ENCODE measurements around the gene TEX22. TPM values are rescaled to one million over a fixed set of nuclear protein-coding genes. Genes with fewer than 3 reads are reported as not detected.

Gene TEX22
- total and polyA plus RNA-seq, 8 donors, result 0.18 to 0.35 TPM; not detected in 6

DNA sequence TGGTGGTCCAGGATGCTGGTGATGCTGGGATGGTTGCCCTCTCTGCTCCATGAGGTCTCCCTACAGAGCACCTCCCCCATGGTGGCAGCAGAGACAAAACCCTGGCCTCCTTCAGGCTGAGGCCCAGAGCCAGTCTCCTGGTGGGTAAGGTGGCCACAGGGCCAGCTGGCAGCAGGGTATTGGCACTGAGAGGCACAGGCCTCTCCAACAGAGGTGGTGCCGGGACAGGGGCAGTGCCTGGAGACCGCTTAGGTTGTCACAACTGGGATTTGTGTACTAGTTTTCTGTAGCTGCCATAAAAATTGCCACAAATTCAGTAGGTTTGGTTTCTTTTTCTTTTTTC lies 15.2 kb downstream of the TEX22 start:
- H3K36me3 ChIP-seq, result no peaks in the 10 kb centered on the region
- TF ChIP-seq, protein P1, sequence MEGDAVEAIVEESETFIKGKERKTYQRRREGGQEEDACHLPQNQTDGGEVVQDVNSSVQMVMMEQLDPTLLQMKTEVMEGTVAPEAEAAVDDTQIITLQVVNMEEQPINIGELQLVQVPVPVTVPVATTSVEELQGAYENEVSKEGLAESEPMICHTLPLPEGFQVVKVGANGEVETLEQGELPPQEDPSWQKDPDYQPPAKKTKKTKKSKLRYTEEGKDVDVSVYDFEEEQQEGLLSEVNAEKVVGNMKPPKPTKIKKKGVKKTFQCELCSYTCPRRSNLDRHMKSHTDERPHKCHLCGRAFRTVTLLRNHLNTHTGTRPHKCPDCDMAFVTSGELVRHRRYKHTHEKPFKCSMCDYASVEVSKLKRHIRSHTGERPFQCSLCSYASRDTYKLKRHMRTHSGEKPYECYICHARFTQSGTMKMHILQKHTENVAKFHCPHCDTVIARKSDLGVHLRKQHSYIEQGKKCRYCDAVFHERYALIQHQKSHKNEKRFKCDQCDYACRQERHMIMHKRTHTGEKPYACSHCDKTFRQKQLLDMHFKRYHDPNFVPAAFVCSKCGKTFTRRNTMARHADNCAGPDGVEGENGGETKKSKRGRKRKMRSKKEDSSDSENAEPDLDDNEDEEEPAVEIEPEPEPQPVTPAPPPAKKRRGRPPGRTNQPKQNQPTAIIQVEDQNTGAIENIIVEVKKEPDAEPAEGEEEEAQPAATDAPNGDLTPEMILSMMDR (IDR thresholded peaks at IDR 0.05), result no peak
- no peak for TF ChIP-seq POLR2AphosphoS5 (IDR thresholded peaks at IDR 0.05)
- TF ChIP-seq EP300 (IDR thresholded peaks at IDR 0.05), result no peak
- no peak for TF ChIP-seq POLR2A (IDR thresholded peaks at IDR 0.05)
- no peak overlapping the region for H3K4me3 ChIP-seq
- peaks cover 16 to 35% (median 32%) of the 10 kb centered on the region in 4 donors for H3K4me1 ChIP-seq
- DNase-seq, result no peak
- H3K9me3 ChIP-seq, result no peaks in the 10 kb centered on the region
- peaks cover 0 to 52% (median 17%) of the 10 kb centered on the region in 3 donors for H3K27me3 ChIP-seq
- intact Hi-C loops (cut with DNase I; ENCODE audit: low total_unique reads), result no loop called here
- WGBS, 5 donors, result 94 to 100% (median 96%) methylated on average over 2 of the region's 2 CpGs
- H3K27ac ChIP-seq, result no peak overlapping the region

DNA sequence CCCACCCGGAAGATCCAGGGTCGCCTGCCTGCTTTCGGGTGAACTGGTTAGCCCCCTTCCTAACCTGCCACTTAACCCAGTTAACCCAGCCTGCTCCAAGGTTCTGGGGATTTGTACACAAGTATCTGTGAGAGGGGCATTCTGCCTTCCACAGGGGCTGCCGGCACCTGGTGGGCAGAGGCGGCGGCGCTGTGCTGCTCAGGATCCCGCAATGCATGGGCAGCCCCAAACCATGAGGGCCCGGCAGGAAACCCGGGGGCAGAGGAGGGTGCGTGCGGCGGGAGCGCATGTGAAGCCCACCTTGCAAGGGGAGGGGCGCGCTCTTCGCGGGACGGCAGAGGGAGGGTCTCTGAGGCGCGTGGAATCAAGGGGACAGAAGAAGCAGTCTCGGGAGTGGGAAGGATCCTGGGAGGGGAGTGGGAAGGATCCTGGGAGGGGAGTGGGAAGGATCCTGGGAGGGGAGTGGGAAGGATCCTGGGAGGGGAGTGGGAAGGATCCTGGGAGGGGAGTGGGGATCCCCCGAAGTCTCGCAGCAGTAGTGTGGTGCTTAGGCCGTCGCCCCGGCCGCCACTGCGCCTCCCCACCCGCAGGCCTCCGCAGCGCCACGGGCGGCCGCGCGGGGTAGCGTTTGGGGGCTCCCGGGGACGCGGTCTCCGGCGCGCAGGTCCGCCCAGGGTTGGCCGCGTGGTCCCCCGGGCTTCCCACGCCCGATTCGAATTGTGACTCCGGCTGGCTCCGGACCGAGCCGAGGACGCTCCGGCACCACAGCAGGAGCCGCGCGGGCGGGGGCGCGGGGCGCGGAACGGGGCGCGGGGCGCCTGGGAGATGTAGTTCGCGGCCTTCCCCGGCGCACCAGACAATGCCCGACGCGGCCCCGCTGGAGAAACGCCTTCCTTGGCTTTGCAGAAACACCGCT lies 16.4 kb downstream of the TEX22 start:
- peak overlapping the region; percentile 50 to 56 (median 53) for H3K4me3 ChIP-seq
- H3K4me1 ChIP-seq, result peaks cover 24 to 45% (median 42%) of the 10 kb centered on the region in 4 donors
- TF ChIP-seq POLR2A (IDR thresholded peaks at IDR 0.05), result no peak
- TF ChIP-seq EP300 (IDR thresholded peaks at IDR 0.05), result no peak
- TF ChIP-seq, protein P1 (IDR thresholded peaks at IDR 0.05), result peak in 4 of 7 experiments; percentile 47 to 82 (median 76)
- TF ChIP-seq POLR2AphosphoS5 (IDR thresholded peaks at IDR 0.05), result peak in 1 of 3 donors; percentile 13
- H3K27ac ChIP-seq, result peak overlapping the region in 4 of 5 donors; percentile 38 to 73 (median 40)
- no peaks in the 10 kb centered on the region for H3K9me3 ChIP-seq
- H3K36me3 ChIP-seq, result no peaks in the 10 kb centered on the region
- intact Hi-C loops (cut with DNase I; ENCODE audit: low total_unique reads), result no loop called here
- WGBS, 5 donors, result 12 to 24% (median 14%) methylated on average over 44 to 79 of the region's 79 CpGs
- peak; percentile 69 to 91 for DNase-seq
- H3K27me3 ChIP-seq, result peaks cover 0 to 52% (median 17%) of the 10 kb centered on the region in 3 donors

GRCh38 chr14:105415481-105416428 lies 17.4 kb downstream of the TEX22 start:
- TF ChIP-seq, protein P1 (IDR thresholded peaks at IDR 0.05), result no peak
- TF ChIP-seq POLR2AphosphoS5 (IDR thresholded peaks at IDR 0.05) (no peak), EP300 (IDR thresholded peaks at IDR 0.05) (no peak), POLR2A (IDR thresholded peaks at IDR 0.05) (no peak)
- Histone ChIP-seq H3K36me3 (no peaks in the 10 kb centered on the region), H3K27ac (peak overlapping the region in 1 of 5 donors; percentile 73), H3K9me3 (no peaks in the 10 kb centered on the region), H3K4me3 (peak overlapping the region; percentile 50 to 56 (median 53)), H3K4me1 (peaks cover 28 to 47% (median 45%) of the 10 kb centered on the region in 4 donors), H3K27me3 (peaks cover 0 to 41% (median 13%) of the 10 kb centered on the region in 3 donors)
- intact Hi-C loops (cut with DNase I; ENCODE audit: low total_unique reads), result no loop called here
- 86 to 93% (median 92%) methylated on average over 25 of the region's 25 CpGs for WGBS, 5 donors
- DNase-seq, result no peak

DNA sequence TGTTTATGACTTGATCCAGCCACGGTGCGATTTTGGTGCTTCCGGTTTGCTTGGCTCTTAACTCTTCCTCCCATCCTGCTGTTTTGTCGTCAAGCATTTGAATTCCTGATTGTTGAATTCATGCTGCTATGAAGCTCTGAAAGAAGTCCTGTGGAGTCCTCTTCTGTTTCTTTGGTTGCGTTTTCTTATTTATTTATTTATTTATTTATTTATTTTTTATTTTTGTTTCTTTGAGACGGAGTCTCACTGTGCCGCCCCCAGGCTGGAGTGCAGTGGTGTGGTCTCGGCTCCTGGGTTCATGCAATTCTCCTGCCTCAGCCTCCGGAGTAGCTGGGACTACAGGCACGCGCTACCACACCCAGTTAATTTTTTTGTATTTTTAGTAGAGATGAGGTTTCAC lies 18.3 kb downstream of the TEX22 start:
- no peak overlapping the region for H3K27ac ChIP-seq
- H3K36me3 ChIP-seq, result no peaks in the 10 kb centered on the region
- WGBS, 5 donors, result 91 to 98% (median 95%) methylated on average over 11 of the region's 11 CpGs
- H3K4me3 ChIP-seq, result no peak overlapping the region
- H3K9me3 ChIP-seq, result no peaks in the 10 kb centered on the region
- intact Hi-C loops (cut with DNase I; ENCODE audit: low total_unique reads), result no loop called here
- TF ChIP-seq POLR2A (IDR thresholded peaks at IDR 0.05), result no peak
- TF ChIP-seq, protein P1 (IDR thresholded peaks at IDR 0.05), result no peak
- no peak for TF ChIP-seq POLR2AphosphoS5 (IDR thresholded peaks at IDR 0.05)
- no peak for TF ChIP-seq EP300 (IDR thresholded peaks at IDR 0.05)
- DNase-seq, result no peak
- peaks cover 0 to 32% (median 6%) of the 10 kb centered on the region in 3 donors for H3K27me3 ChIP-seq
- peaks cover 28 to 47% (median 45%) of the 10 kb centered on the region in 4 donors for H3K4me1 ChIP-seq

Data from stomach (tissue), 9 donors.